Tibial nerve (tissue), 4 donors: ENCODE measurements around the gene VGLL2. TPM values are rescaled to one million over a fixed set of nuclear protein-coding genes. Genes with fewer than 3 reads are reported as not detected.

ENCODE experiments used
- DNase-seq, 2 donors: peaks; one replicate each; pipeline ENCODE4 v3.0.0-alpha.2; 2019; ENCODE audit warnings: low spot score in 2 of 2
- H3K27ac ChIP-seq, 4 donors: fragments of 200-600 bp; sonication (generic) in 3 of 4; one replicate each; pipeline ENCODE4 v1.5.1; 2017 to 2019; ENCODE audit warnings: mild to moderate bottlenecking in 1 of 4
- H3K27me3 ChIP-seq, 2 donors: fragments of 200-600 bp; sonication (generic) in 1 of 2; one replicate each; pipeline versions ENCODE4 v1.5.1 to v1.6.0; 2017 to 2019
- H3K36me3 ChIP-seq, 3 donors: fragments of 200-600 bp; sonication (generic); one replicate each; pipeline ENCODE4 v1.5.1; 2018 to 2019
- H3K4me1 ChIP-seq, 4 donors: fragments of 200-600 bp; sonication (generic) in 3 of 4; one replicate each; pipeline ENCODE4 v1.5.1; 2017 to 2019
- H3K4me3 ChIP-seq, 4 donors: fragments of 200-600 bp; sonication (generic) in 3 of 4; one replicate each; pipeline ENCODE4 v1.5.1; 2017 to 2019; ENCODE audit warnings: mild to moderate bottlenecking in 1 of 4, moderate library complexity in 1 of 4
- H3K9me3 ChIP-seq, 4 donors: fragments of 200-600 bp; sonication (generic) in 3 of 4; one replicate each; pipeline ENCODE4 v1.5.1; 2017 to 2019
- CTCF ChIP-seq, 5 experiments: fragments of 200-600 bp in 3 of 5; fragments of 450-650 bp in 2 of 5; sonication (generic) in 3 of 5; IDR thresholded peaks; one replicate each; pipeline ENCODE4 v1.5.1; 2016 to 2019; ENCODE audit warnings: antibody characterized with exemption in 5 of 5, mild to moderate bottlenecking in 3 of 5, moderate library complexity in 2 of 5
- EP300 ChIP-seq, 2 donors: sonication (generic); formaldehyde crosslinking; IDR thresholded peaks; one replicate each; pipeline ENCODE4 v1.6.1; 2017; ENCODE audit warnings: antibody characterized with exemption in 2 of 2, mild to moderate bottlenecking in 1 of 2
- POLR2A ChIP-seq, 2 donors: fragments of 450-650 bp; IDR thresholded peaks; one replicate each; pipeline ENCODE4 v1.6.1; 2017; ENCODE audit warnings: antibody characterized with exemption in 2 of 2, mild to moderate bottlenecking in 2 of 2, moderate library complexity in 2 of 2
- WGBS, 2 donors: methylation state at CpG; one replicate each; pipeline ENCODE4 v1.1.5; 2018; 5-methylcytosine and 5-hydroxymethylcytosine counted together
- total RNA-seq, 4 donors: library from RNA; depleted of rRNA; stranded (reverse); fragments of >200 nt; gene quantifications; one replicate each; pipeline ENCODE4 v1.1.0, GENCODE V29; 2016

The VGLL2 gene
- total RNA-seq, 4 donors from 2014 or later = not detected

GRCh38 chr6:117253785-117254184 lies 11.6 kb upstream of the VGLL2 start:
- peaks cover 0 to 2% of the 10 kb centered on the region in 2 donors for H3K27me3 ChIP-seq
- WGBS, 2 donors = 82 to 90% methylated on average over 2 of the region's 2 CpGs
- H3K36me3 ChIP-seq = no peaks in the 10 kb centered on the region
- H3K4me3 ChIP-seq = no peak overlapping the region
- H3K4me1 ChIP-seq = no peaks in the 10 kb centered on the region
- TF ChIP-seq EP300 (IDR thresholded peaks at IDR 0.05) (no peak), CTCF (IDR thresholded peaks at IDR 0.05) (no peak), POLR2A (IDR thresholded peaks at IDR 0.05) (no peak)
- H3K9me3 ChIP-seq = no peaks in the 10 kb centered on the region
- no peak for DNase-seq
- no peak overlapping the region for H3K27ac ChIP-seq

GRCh38 chr6:117262799-117263198 lies 2.6 kb upstream of the VGLL2 start:
- Histone ChIP-seq H3K27ac (no peak overlapping the region), H3K9me3 (peaks cover 0 to 2% (median 0%) of the 10 kb centered on the region in 4 donors), H3K4me1 (peaks cover 0 to 33% (median 12%) of the 10 kb centered on the region in 4 donors), H3K4me3 (no peak overlapping the region), H3K27me3 (peaks cover 4 to 68% of the 10 kb centered on the region in 2 donors), H3K36me3 (no peaks in the 10 kb centered on the region)
- TF ChIP-seq POLR2A (IDR thresholded peaks at IDR 0.05) (no peak), EP300 (IDR thresholded peaks at IDR 0.05) (no peak), CTCF (IDR thresholded peaks at IDR 0.05) (no peak)
- DNase-seq = no peak
- WGBS, 2 donors = 28 to 34% methylated on average over 8 of the region's 8 CpGs

- H3K9me3 ChIP-seq = peaks cover 0 to 2% (median 0%) of the 10 kb centered on the region in 4 donors
- TF ChIP-seq EP300 (IDR thresholded peaks at IDR 0.05) = no peak
- peaks cover 0 to 37% (median 12%) of the 10 kb centered on the region in 4 donors for H3K4me1 ChIP-seq
- no peak overlapping the region for H3K27ac ChIP-seq
- no peak overlapping the region for H3K4me3 ChIP-seq
- DNase-seq = no peak
- no peaks in the 10 kb centered on the region for H3K36me3 ChIP-seq
- WGBS, 2 donors = 7 to 9% methylated on average over 25 to 27 of the region's 27 CpGs
- peaks cover 4 to 74% of the 10 kb centered on the region in 2 donors for H3K27me3 ChIP-seq
These were observed 1.9 kb upstream of the VGLL2 start for GRCh38 chr6:117263353-117263927.

- Histone ChIP-seq H3K36me3 (no peaks in the 10 kb centered on the region), H3K4me1 (peaks cover 0 to 37% (median 12%) of the 10 kb centered on the region in 4 donors), H3K27ac (no peak overlapping the region), H3K9me3 (peaks cover 0 to 2% (median 0%) of the 10 kb centered on the region in 4 donors), H3K4me3 (peak overlapping the region; percentile 19 to 49 (median 34)), H3K27me3 (peaks cover 4 to 77% of the 10 kb centered on the region in 2 donors)
- DNase-seq = no peak
- WGBS, 2 donors = 3% methylated on average over 8 of the region's 8 CpGs
- TF ChIP-seq POLR2A (IDR thresholded peaks at IDR 0.05) (no peak), CTCF (IDR thresholded peaks at IDR 0.05) (no peak), EP300 (IDR thresholded peaks at IDR 0.05) (no peak)
These were observed 1.0 kb upstream of the VGLL2 start for GRCh38 chr6:117264369-117264691.

- no peak for DNase-seq
- H3K9me3 ChIP-seq = peaks cover 0 to 2% (median 0%) of the 10 kb centered on the region in 4 donors
- peaks cover 0 to 39% (median 12%) of the 10 kb centered on the region in 4 donors for H3K4me1 ChIP-seq
- peaks cover 4 to 82% of the 10 kb centered on the region in 2 donors for H3K27me3 ChIP-seq
- 2 to 3% methylated on average over 37 to 39 of the region's 39 CpGs for WGBS, 2 donors
- H3K36me3 ChIP-seq = no peaks in the 10 kb centered on the region
- TF ChIP-seq POLR2A (IDR thresholded peaks at IDR 0.05) = no peak
- peak in 1 of 2 donors; percentile 43 for TF ChIP-seq EP300 (IDR thresholded peaks at IDR 0.05)
- peak overlapping the region; percentile 19 to 49 (median 34) for H3K4me3 ChIP-seq
- no peak overlapping the region for H3K27ac ChIP-seq
These were observed 507 bp upstream of the VGLL2 start for GRCh38 chr6:117264692-117265409.
